ENCODE results near the gene SEZ6L.
A peak's percentile ranks its signal among the peaks of the same experiment; 100 is the strongest.

Gene SEZ6L

GRCh38 chr22:26246552-26246951, 77.3 kb downstream of the SEZ6L start:
- no peak for DNase-seq

DNA sequence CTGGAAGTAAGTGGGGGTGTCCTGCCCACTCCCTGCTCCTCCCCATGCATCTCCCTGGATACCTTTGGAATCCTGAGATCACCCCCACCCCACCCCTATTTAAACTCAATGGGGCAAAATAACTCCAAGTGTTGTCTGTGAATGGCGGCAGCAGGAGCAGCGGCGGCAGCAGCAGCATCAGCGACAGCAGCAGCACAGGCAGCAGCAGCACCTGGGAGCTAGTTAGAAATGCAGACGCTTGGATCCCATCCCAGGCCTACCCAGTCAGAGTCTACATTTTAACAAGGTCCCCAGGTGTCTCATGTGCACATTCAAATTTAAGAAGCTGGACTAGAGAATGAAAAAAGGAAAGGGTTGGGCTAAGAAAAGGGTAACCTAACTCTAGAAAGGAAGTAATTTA, 82.6 kb downstream of the SEZ6L start:
- no peak for DNase-seq

DNA sequence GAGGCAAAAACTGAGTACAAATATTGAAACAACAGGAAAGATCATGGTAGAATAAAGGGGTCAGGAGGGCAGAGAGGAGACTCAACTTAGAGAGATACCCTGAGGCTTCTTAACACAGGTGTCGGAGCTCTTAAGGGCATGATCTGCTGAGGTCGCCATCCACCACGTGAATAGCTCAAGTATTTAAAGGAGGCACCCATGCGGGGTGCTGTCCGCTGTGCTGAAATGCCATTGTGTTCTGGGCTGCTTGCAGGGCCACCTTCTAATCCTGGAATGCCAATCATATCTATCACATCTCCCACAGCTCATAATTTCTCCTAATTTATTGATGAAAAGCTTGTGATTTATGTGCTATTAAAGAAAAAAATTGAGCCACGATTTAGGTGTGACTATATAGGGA, 90.2 kb downstream of the SEZ6L start:
- DNase-seq, result no peak

GRCh38 chr22:26264162-26264561, 94.9 kb downstream of the SEZ6L start:
- DNase-seq, result no peak

GRCh38 chr22:26265281-26265680, 96.0 kb downstream of the SEZ6L start:
- no peak for DNase-seq

GRCh38 chr22:26265909-26266308, 96.6 kb downstream of the SEZ6L start:
- no peak for DNase-seq

GRCh38 chr22:26267856-26268255, 98.6 kb downstream of the SEZ6L start:
- DNase-seq, result peak; percentile 30

DNA sequence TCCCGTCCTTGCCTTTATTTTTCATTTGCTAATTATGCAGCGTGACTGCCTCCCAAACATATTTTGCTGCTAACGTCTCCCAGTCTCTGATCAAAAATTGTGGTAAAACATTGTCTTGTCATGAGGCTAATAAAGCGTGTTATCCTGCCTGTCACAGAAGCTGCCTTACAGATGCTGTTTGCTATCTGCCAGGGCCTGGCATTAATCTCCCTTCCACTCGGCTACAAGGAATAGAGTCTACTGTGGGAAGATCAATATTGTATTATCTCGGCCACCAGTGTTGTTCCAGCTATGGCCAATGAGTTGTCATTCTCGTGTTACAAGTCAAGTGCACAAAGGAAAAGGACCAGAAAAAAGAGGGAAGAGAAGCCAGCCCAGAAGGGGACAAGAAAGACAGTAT, 100.3 kb downstream of the SEZ6L start:
- no peak for DNase-seq

- DNase-seq, result no peak
Observed at GRCh38 chr22:26271427-26271826, 102.2 kb downstream of the SEZ6L start.

- DNase-seq, result no peak
Observed at GRCh38 chr22:26273011-26273675, 103.9 kb downstream of the SEZ6L start.

- peak; percentile 43 for DNase-seq
Observed at GRCh38 chr22:26276529-26277160, 107.4 kb downstream of the SEZ6L start.

DNA sequence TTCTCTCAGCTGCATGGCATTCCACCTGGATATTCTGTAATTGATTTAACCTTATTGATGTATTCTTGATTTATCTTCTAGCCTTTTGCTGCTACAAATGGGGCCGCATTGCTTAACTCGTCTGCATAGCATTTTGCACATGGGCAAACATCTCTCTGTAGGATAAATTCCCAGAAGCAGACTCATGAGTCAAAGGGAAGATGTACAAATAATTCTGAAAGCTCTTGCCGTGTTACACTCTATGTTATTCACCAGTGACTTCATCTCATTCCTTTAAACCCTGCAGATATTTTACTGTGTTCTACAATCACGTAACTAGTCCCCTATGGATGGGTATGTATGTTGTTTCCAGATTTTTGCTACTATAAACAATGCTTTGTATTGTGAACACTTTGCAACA, 112.7 kb downstream of the SEZ6L start:
- no peak for DNase-seq

GRCh38 chr22:26283330-26283729, 114.1 kb downstream of the SEZ6L start:
- DNase-seq, result no peak

GRCh38 chr22:26285632-26286031, 116.4 kb downstream of the SEZ6L start:
- no peak for DNase-seq

- DNase-seq, result no peak
Observed at GRCh38 chr22:26286091-26286820, 117.0 kb downstream of the SEZ6L start.

GRCh38 chr22:26287382-26288225, 118.3 kb downstream of the SEZ6L start:
- no peak for DNase-seq

DNA sequence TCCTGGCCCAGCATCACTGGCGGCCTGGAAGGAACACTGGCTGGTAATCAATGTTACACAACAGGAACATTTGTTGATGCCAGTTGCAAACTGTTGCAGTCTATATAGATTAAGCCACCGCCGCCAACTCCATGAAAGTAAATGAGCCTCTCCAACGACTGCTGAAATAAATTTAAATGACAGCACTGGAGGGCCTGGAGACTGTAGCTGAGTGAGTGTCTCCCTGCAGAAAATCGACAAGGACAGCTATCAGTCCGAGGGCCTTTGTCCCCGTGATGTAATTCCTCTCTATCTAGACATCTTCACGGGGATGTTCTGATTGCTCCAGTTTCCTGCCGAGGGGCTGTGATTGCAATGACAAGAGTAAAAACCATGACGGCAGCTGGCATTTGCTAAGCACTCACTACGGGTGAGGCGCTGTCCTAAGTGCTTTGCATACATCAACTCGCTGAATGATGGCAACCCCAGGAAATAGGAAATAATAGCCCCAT, 120.4 kb downstream of the SEZ6L start:
- DNase-seq, result no peak

GRCh38 chr22:26291940-26292666, 122.8 kb downstream of the SEZ6L start:
- no peak for DNase-seq

DNA sequence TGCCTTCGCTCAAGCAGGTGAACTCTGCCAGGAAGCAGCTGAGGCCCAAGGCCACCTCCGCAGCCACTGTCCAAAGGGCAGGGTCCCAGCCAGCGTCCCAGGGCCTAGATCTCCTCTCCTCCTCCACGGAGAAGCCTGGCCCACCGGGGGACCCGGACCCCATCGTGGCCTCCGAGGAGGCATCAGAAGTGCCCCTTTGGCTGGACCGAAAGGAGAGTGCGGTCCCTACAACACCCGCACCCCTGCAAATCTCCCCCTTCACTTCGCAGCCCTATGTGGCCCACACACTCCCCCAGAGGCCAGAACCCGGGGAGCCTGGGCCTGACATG, 123.4 kb downstream of the SEZ6L start:
- no peak for DNase-seq

DNA sequence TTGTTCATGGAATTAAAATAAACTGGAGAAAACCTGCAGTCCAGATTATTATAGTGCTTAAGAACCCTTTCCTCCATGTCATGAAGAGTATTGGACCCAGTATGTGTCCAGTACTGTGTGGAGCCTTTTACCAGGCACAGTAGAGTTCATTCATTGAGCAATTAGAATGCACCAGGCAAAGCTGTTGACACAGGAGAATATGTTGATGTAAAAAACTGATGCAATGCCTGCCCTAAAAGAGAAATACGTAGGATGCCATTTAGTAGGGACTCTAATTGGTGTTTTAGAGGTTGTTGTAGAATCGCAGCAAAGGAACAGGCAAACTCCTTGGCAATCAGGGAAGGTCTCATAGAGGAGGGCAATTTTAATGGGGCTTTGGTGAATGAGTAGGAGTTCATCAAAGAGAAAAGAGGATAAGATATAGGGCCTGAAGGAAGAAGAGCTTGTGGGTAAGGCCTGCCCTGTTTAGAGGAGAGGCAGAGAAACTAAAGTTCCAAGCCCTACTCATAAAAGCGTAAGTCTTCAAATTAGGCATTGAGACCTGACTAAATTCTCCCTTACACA, 126.4 kb downstream of the SEZ6L start:
- DNase-seq, result no peak

DNA sequence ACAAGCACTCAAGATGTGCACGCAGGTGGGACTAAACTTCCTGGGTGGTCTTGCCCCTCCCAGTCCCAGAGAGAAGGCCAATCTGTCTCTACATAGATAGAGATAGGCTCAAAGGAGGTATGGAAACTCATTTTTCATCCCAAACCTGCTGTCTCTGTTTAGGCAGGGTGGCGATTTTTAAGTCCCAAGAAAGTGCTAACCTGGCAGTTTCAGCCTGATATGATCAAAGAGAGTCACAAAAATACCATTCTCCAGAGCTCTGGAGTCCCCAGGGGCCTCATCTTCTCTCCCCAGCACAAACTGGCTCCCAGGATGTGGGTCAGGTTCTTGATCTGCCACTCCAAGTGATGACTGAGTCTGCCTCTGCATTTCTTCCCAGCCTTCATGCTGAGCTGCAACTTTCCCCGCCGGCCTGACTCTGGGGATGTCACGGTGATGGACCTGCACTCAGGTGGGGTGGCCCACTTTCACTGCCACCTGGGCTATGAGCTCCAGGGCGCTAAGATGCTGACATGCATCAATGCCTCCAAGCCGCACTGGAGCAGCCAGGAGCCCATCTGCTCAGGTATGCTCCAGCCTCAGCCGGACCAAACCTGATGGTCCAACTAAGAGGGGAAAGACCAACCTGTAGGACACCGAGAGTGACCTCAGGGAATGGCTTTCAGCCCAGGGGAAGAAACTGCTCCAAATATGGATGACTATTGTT, 129.5 kb downstream of the SEZ6L start:
- DNase-seq, result no peak

DNA sequence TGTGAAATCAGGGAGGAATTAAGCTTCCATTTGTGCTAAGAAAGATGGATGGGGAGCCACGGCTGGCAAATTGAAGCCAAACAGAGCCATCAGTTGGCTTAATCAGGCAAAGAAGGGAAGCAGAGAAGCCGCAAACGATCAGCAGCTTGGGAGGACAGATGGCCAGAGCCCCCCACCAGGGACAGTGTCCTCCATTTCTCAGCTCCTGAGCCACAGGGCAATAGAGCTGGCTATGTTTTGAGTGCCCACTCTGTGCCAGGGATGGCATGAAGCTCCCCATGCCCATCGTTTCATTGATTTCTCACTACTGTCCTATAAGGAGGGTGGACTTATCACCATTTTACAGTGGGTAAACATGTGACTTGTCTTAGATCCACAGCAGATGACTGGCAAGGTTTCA, 133.5 kb downstream of the SEZ6L start:
- DNase-seq, result no peak

Data from NCI-H82 (cell line).